ENCODE results near the gene IFNL4. TPM values are rescaled to one million over a fixed set of nuclear protein-coding genes. Genes with fewer than 3 reads are reported as not detected.
"Not testable (repeated sequence)": the region's sequence is repeated elsewhere in the genome, so short reads cannot be mapped to it uniquely, and the experiment has no call there.

The IFNL4 gene
- total RNA-seq, 1 donor from 2014 or later = not detected

DNA sequence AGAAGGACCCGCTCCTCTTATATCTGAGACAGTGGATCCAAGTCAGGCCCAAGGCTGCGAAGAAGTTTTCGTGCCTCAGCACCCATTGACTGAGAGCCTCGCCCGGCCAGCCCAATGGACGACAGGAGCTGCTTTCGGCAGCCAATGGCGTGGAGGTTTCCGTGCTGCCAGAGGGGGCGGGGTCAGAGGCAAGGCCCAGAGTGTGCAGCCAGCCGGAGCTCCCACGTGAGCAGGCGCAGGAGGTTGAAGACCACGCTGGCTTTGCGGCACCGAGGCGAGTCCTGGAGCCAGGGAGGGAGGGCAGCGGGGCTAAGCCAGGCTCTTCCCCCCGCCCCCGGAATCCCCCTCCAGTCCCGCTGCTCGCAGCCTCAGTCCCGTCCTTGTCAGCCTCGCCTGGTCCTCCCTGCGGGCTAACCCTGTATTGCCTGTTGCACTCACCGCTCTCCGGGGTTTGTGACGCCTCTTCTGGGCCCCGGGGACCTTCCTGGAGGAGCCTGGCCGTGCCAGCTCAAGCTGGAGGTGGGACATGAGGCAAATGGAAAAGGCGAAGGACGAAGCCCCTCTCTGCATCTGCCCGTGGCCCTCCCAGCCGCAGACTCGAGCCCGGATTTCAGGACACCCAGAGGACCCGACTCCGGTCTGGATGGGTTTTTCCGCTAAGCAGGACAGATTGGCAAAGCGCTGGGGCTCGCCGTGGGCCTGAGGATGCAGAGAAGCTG is 1.5 kb downstream of the IFNL4 start:
- Histone ChIP-seq H3K27me3 (ENCODE audit: control insufficient read depth, insufficient read depth, low read length) (peaks cover 31% of the 10 kb centered on the region), H3K36me3 (ENCODE audit: control insufficient read depth, insufficient read depth, low read length) (no peaks in the 10 kb centered on the region), H3K4me3 (ENCODE audit: low read depth, low read length) (no peak overlapping the region)
- no peak for DNase-seq (ENCODE audit: low read depth)
- TF ChIP-seq, protein P1, sequence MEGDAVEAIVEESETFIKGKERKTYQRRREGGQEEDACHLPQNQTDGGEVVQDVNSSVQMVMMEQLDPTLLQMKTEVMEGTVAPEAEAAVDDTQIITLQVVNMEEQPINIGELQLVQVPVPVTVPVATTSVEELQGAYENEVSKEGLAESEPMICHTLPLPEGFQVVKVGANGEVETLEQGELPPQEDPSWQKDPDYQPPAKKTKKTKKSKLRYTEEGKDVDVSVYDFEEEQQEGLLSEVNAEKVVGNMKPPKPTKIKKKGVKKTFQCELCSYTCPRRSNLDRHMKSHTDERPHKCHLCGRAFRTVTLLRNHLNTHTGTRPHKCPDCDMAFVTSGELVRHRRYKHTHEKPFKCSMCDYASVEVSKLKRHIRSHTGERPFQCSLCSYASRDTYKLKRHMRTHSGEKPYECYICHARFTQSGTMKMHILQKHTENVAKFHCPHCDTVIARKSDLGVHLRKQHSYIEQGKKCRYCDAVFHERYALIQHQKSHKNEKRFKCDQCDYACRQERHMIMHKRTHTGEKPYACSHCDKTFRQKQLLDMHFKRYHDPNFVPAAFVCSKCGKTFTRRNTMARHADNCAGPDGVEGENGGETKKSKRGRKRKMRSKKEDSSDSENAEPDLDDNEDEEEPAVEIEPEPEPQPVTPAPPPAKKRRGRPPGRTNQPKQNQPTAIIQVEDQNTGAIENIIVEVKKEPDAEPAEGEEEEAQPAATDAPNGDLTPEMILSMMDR (IDR thresholded peaks at IDR 0.05; ENCODE audit: insufficient read depth, low read length, poor library complexity, severe bottlenecking) = no peak

DNA sequence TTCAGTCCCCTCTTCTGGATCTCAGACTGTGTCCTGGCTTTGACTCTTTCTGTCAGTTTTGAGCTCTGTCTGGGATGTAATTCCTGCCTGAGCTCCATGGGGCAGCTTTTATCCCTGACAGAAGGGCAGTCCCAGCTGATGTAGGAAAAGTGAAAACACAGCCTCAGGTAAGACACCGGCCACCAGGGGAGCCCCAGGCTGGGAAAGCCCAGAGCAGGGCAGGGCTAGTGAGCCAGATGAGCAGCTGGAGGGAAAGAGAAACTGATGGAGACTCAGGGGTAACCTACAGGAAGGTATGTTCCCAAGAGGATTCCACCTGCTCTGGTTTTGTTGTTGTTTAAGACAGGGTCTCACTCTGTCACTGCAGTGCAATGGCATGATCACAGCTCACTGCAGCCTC is 3.5 kb downstream of the IFNL4 start:
- H3K4me3 ChIP-seq (ENCODE audit: low read depth, low read length); H3K36me3 ChIP-seq (ENCODE audit: control insufficient read depth, insufficient read depth, low read length); DNase-seq (ENCODE audit: low read depth): not testable (repeated sequence)
- H3K27me3 ChIP-seq (ENCODE audit: control insufficient read depth, insufficient read depth, low read length) = peaks cover 31% of the 10 kb centered on the region

DNA sequence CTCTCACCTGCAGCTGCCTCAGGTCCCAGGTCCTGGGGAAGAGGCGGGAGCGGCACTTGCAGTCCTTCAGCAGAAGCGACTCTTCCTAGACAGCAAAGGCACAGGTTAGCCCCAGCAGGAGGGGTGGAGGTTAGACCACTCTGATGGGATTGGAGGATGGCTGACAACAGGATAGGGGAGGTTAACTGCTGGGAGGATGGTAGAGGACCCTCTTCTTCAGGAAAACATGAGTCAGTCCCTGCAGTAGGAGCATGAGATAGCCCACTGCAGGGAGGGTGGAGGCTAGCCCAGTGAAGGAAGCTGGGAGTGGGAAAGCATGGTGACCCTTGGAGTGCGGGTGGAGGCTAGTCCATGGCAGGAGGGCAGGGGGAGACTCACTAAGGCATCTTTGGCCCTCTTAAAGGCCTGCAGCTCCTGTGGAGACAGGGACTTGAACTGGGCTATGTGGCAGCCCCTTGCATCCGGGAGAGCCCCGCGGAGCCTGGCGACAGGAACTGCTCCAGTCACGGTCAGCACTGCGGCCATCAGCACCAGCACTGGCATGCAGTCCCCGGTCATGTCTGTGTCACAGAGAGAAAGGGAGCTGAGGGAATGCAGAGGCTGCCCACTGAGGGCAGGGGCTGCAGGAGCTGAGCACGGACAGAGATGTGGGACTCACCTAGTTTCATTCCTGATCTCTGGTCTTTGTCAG is 4.1 kb downstream of the IFNL4 start, which contains the start of gene IFNL3:
TSS of gene IFNL3 (minus strand) at position 597 of the 691 bp plus-strand sequence. CDS start at position 558, 39 bp downstream.
- not testable (repeated sequence) for H3K36me3 ChIP-seq (ENCODE audit: control insufficient read depth, insufficient read depth, low read length); H3K4me3 ChIP-seq (ENCODE audit: low read depth, low read length); DNase-seq (ENCODE audit: low read depth)
- peaks cover 29% of the 10 kb centered on the region for H3K27me3 ChIP-seq (ENCODE audit: control insufficient read depth, insufficient read depth, low read length)

DNA sequence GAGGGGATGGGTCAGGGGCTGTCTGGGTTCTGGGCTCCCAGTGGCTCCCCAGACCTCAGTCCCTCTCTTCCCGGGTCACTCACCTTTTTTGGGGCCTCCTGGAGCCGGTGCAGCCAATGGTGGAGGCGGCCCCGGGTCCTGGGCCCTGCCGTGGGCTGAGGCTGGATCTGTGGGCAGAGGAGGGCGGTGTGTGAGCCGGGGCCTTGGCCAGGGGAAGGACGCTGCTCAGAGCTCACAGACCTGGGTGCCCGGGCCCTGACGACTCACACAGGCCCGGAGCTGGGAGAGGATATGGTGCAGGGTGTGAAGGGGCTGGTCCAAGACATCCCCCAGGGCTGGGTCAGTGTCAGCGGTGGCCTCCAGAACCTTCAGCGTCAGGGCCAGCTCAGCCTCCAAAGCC is 4.9 kb downstream of the IFNL4 start:
- H3K36me3 ChIP-seq (ENCODE audit: control insufficient read depth, insufficient read depth, low read length); DNase-seq (ENCODE audit: low read depth); H3K4me3 ChIP-seq (ENCODE audit: low read depth, low read length): not testable (repeated sequence)
- H3K27me3 ChIP-seq (ENCODE audit: control insufficient read depth, insufficient read depth, low read length) = peaks cover 20% of the 10 kb centered on the region

DNA sequence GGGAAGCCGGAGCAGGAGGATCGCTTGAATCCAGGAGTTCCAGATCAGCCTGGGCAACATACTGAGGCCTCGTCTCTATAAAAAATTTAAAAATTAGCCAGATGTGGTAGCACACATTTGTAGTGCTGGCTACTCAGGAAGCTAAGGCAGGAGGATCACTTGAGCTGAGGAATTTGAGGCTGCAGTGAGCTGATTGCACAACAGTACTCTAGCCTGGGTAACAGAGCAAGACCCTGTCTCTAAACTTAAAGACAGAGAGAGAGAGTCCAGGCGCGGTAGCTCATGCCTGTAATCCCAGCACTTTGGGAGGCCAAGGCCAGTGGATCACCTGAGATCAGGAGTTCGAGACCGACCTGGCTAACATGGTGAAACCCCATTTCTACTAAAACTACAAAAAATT is 8.2 kb downstream of the IFNL4 start:
- no peaks in the 10 kb centered on the region for H3K36me3 ChIP-seq (ENCODE audit: control insufficient read depth, insufficient read depth, low read length)
- TF ChIP-seq, protein P1 (IDR thresholded peaks at IDR 0.05; ENCODE audit: insufficient read depth, low read length, poor library complexity, severe bottlenecking) = no peak
- H3K4me3 ChIP-seq (ENCODE audit: low read depth, low read length) = no peak overlapping the region

DNA sequence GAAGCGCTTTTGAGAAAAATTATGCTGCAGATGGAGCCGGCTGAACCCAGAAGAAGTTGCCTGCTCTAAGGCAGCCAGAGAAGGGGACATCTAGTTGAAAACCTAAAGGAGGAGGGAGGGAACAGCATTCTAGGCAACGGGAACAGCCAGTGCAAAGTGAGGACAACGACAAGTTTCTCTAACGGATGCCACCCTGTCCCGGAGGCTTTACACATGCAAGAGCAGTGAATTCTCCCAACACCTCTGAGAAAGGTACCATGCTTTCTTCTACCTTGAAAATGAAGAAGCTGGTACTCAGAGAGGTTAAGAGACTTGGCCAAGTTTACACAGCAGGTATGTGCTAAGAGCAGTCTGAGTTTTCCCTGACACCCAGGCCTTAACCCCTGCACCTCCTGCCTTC is 9.7 kb downstream of the IFNL4 start:
- no peaks in the 10 kb centered on the region for H3K36me3 ChIP-seq (ENCODE audit: control insufficient read depth, insufficient read depth, low read length)
- DNase-seq (ENCODE audit: low read depth) = no peak
- TF ChIP-seq, protein P1 (IDR thresholded peaks at IDR 0.05; ENCODE audit: insufficient read depth, low read length, poor library complexity, severe bottlenecking) = no peak
- H3K4me3 ChIP-seq (ENCODE audit: low read depth, low read length) = no peak overlapping the region
- H3K27me3 ChIP-seq (ENCODE audit: control insufficient read depth, insufficient read depth, low read length) = no peaks in the 10 kb centered on the region

More for the DNA sequence above, 8.2 kb downstream of the IFNL4 start:
- no peaks in the 10 kb centered on the region for H3K27me3 ChIP-seq (ENCODE audit: control insufficient read depth, insufficient read depth, low read length)
- DNase-seq (ENCODE audit: low read depth) = no peak

DNA sequence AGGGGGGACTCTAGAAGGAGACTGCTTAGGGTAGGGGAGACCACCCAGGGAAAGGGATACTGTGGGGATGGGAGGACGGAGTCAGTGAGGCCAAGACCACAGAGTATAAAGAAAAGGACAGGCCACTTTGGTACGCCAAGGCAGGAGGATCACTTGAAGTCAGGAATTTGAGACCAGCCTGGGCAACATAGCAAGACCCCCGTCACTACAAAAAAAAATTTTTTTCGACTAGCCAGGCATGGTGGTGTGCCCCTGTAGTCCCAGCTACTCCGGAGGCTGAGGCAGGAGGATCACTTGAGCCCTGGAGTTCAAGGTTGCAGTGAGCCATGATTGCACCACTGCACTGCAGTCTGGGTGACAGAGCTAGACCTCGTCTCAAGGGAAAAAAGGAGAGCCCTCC is 10.4 kb downstream of the IFNL4 start:
- H3K4me3 ChIP-seq (ENCODE audit: low read depth, low read length) = no peak overlapping the region
- H3K36me3 ChIP-seq (ENCODE audit: control insufficient read depth, insufficient read depth, low read length) = no peaks in the 10 kb centered on the region
- TF ChIP-seq, protein P1 (IDR thresholded peaks at IDR 0.05; ENCODE audit: insufficient read depth, low read length, poor library complexity, severe bottlenecking) = no peak

More for the DNA sequence above, 10.4 kb downstream of the IFNL4 start:
- H3K27me3 ChIP-seq (ENCODE audit: control insufficient read depth, insufficient read depth, low read length) = no peaks in the 10 kb centered on the region
- DNase-seq (ENCODE audit: low read depth) = no peak

All from kidney epithelial cell (primary cell).